Measurements from ENCODE around the gene GNAZ.

- TF ChIP-seq CTCF (IDR thresholded peaks at IDR 0.05) = no peak
- TF ChIP-seq POLR2AphosphoS5 (IDR thresholded peaks at IDR 0.05) = no peak
- no peak for TF ChIP-seq POLR2A (IDR thresholded peaks at IDR 0.05)
- TF ChIP-seq EP300 (IDR thresholded peaks at IDR 0.05) = no peak
These were observed 50.1 kb downstream of the GNAZ start for GRCh38 chr22:23120415-23120899.

Measured in stomach (tissue), 4 donors.